HCT116 (cell line): ENCODE data around the gene GSN. TPM values are rescaled to one million over a fixed set of nuclear protein-coding genes. Genes with fewer than 3 reads are reported as not detected.

Source experiments
- ATAC-seq: fragments of 200-7000 bp; cut with Tn5 transposase; 2 replicates; pipeline ENCODE4 v1.9.1; 2020; ENCODE audit warnings: mild to moderate bottlenecking, moderate library complexity
- BruUV-seq: library from RNA; stranded (reverse); fragments of 400-500 nt; replicated peaks from 2 replicates; lab custom pipeline; 2021; lab: Mats Ljungman, UMichigan
- CTCF ChIA-PET: fragments of 300-600 bp; sonication (Branson Sonifier 250); formaldehyde crosslinking; loops from one replicate; lab custom pipeline; 2021; ENCODE audit warnings: antibody characterized with exemption; lab: Charles Lee
- POLR2A ChIA-PET: fragments of 300-600, 350-600 bp; sonication (Branson Sonifier 250); formaldehyde crosslinking; loops from one replicate; lab custom pipeline; 2021; ENCODE audit warnings: antibody characterized with exemption; lab: Charles Lee
- RAD21 ChIA-PET, 2 experiments: fragments of 300-600 bp; sonication (Branson Sonifier 250); formaldehyde crosslinking; loops; one replicate each; lab custom pipeline; 2023; ENCODE audit warnings: low total read pairs in 2 of 2; ENCODE audit not compliant: uncharacterized antibody in 2 of 2, unreplicated experiment in 2 of 2, low non-redundant PET in 1 of 2; lab: Charles Lee
- DNase-seq: peaks from one replicate; pipeline ENCODE4 v3.0.0-alpha.2; 2010; ENCODE audit warnings: low read depth, low spot score
- H2AFZ ChIP-seq: fragments of 200-600 bp; shearing (Covaris generic), sonication (generic); 2 replicates; pipeline ENCODE4 v1.6.1; 2017; ENCODE audit warnings: low read depth, mixed run types, mixed read lengths, antibody characterized with exemption, low read length; ENCODE audit not compliant: poor library complexity, severe bottlenecking
- H3K27ac ChIP-seq: 2 replicates; pipeline ENCODE4 v1.5.1; 2012; ENCODE audit warnings: low read depth, low read length
- H3K27me3 ChIP-seq: fragments of 200-600 bp; sonication (generic); 2 replicates; pipeline ENCODE4 v1.6.1; 2016; ENCODE audit warnings: mixed run types, low read length, mixed read lengths; ENCODE audit not compliant: insufficient read depth
- H3K36me3 ChIP-seq, 2 experiments: fragments of 200-500 bp in 1 of 2; fragments of 200-600 bp in 1 of 2; sonication (Bioruptor generic) in 1 of 2; sonication (generic) in 1 of 2; 2 replicates each; pipeline versions ENCODE4 v1.5.1 to v1.6.1; 2014 to 2016; ENCODE audit warnings: low read length in 2 of 2, inconsistent platforms in 1 of 2, mixed read lengths in 1 of 2, mixed run types in 1 of 2; ENCODE audit not compliant: insufficient read depth in 2 of 2, control insufficient read depth in 1 of 2
- H3K4me1 ChIP-seq, 2 experiments: fragments of 200-600 bp in 1 of 2; sonication (generic) in 1 of 2; 2 replicates each; pipeline versions ENCODE4 v1.5.1 to v1.6.1; 2012 to 2017; ENCODE audit warnings: low read length in 2 of 2, inconsistent platforms in 1 of 2, mild to moderate bottlenecking in 1 of 2, mixed read lengths in 1 of 2, mixed run types in 1 of 2, moderate library complexity in 1 of 2; ENCODE audit not compliant: insufficient read depth in 2 of 2, control insufficient read depth in 1 of 2
- H3K4me2 ChIP-seq: fragments of 200-600 bp; sonication (generic); 2 replicates; pipeline ENCODE4 v1.6.1; 2017; ENCODE audit warnings: mixed run types, low read length, mixed read lengths
- H3K4me3 ChIP-seq, 2 experiments: fragments of 200-600 bp in 1 of 2; sonication (generic) in 1 of 2; replicated peaks in 1 of 2; 2 replicates each; pipeline ENCODE4 v1.5.1; 2011 to 2016; ENCODE audit warnings: low read length in 2 of 2, control low read depth in 1 of 2, low read depth in 1 of 2, mild to moderate bottlenecking in 1 of 2, mixed read lengths in 1 of 2, mixed run types in 1 of 2
- H3K79me2 ChIP-seq: fragments of 200-600 bp; sonication (generic); 2 replicates; pipeline ENCODE4 v1.6.1; 2017; ENCODE audit warnings: mild to moderate bottlenecking, mixed run types, low read length, moderate library complexity, mixed read lengths; ENCODE audit not compliant: insufficient read depth
- H3K9ac ChIP-seq: fragments of 200-600 bp; sonication (generic); 2 replicates; pipeline ENCODE4 v1.6.1; 2016; ENCODE audit warnings: low read length, mixed read lengths
- H3K9me2 ChIP-seq: fragments of 200-600 bp; sonication (generic), shearing (Covaris generic); 2 replicates; pipeline ENCODE4 v1.6.1; 2017; ENCODE audit warnings: mixed run types, mild to moderate bottlenecking, moderate library complexity; ENCODE audit not compliant: insufficient read depth
- H3K9me3 ChIP-seq, 2 experiments: fragments of 200-500 bp in 1 of 2; fragments of 200-600 bp in 1 of 2; sonication (Bioruptor generic) in 1 of 2; sonication (generic) in 1 of 2; 2 replicates each; pipeline ENCODE4 v1.6.1; 2014 to 2017; ENCODE audit warnings: low read length in 2 of 2, mixed read lengths in 2 of 2, inconsistent platforms in 1 of 2, low read depth in 1 of 2, mild to moderate bottlenecking in 1 of 2, mixed run types in 1 of 2, moderate library complexity in 1 of 2; ENCODE audit not compliant: control insufficient read depth in 1 of 2, insufficient read depth in 1 of 2
- H4K20me1 ChIP-seq: fragments of 200-600 bp; sonication (generic), shearing (Covaris generic); 2 replicates; pipeline ENCODE4 v1.6.1; 2017; ENCODE audit warnings: mixed run types, mild to moderate bottlenecking, moderate library complexity; ENCODE audit not compliant: insufficient read depth
- CEBPB ChIP-seq: IDR thresholded peaks from 2 replicates; pipeline ENCODE4 v1.6.1; 2012; ENCODE audit warnings: low read depth
- EZH2phosphoT487 ChIP-seq: fragments of 200-600 bp; IDR thresholded peaks from 2 replicates; pipeline ENCODE4 v1.6.1; 2018; ENCODE audit warnings: antibody characterized with exemption, borderline replicate concordance
- FOSL1 ChIP-seq: IDR thresholded peaks from 2 replicates; pipeline ENCODE4 v1.6.1; 2012; ENCODE audit warnings: low read depth
- RAD21 ChIP-seq: IDR thresholded peaks from 2 replicates; pipeline ENCODE4 v1.6.1; 2012; ENCODE audit warnings: low read depth, mild to moderate bottlenecking
- TCF7L2 ChIP-seq: IDR thresholded peaks from 2 replicates; pipeline ENCODE4 v1.7.0; 2011; ENCODE audit warnings: borderline replicate concordance, inconsistent platforms; ENCODE audit not compliant: insufficient read depth, insufficient read length; ENCODE audit errors: extremely low read depth
- YY1 ChIP-seq: IDR thresholded peaks from 2 replicates; pipeline ENCODE4 v1.6.1; 2011; ENCODE audit warnings: low read length, low read depth, moderate library complexity, mild to moderate bottlenecking; ENCODE audit not compliant: insufficient replicate concordance; ENCODE audit errors: extremely low read depth
- intact Hi-C: fragments of 100-400 bp; cut with micrococcal nuclease; formaldehyde crosslinking; loops from 2 replicates; pipeline ENCODE4 v1.10.0; 2022
- total RNA-seq: library from RNA; stranded (reverse); gene quantifications from one replicate; pipeline ENCODE4 v1.2.1, GENCODE V29; 2021; ENCODE audit not compliant: unreplicated experiment
- TF ChIP-seq, protein P1 (sequence below), 3 experiments: fragments of 200-600 bp in 1 of 3; sonication (generic) in 1 of 3; IDR thresholded peaks in 2 of 3; conservative IDR thresholded peaks in 1 of 3; 2 replicates each; pipeline ENCODE4 v1.5.1; 2012 to 2017; ENCODE audit warnings: low read depth in 2 of 3, low read length in 2 of 3, antibody characterized with exemption in 1 of 3, borderline replicate concordance in 1 of 3, control low read depth in 1 of 3, mild to moderate bottlenecking in 1 of 3, mixed read lengths in 1 of 3, mixed run types in 1 of 3, moderate library complexity in 1 of 3; ENCODE audit not compliant: insufficient read depth in 1 of 3

Gene GSN
- total RNA-seq, 1 experiment from 2014 or later = 71.3 TPM

- TF ChIP-seq RAD21 = no peak
- no peak for TF ChIP-seq CEBPB
- no peak for TF ChIP-seq EZH2phosphoT487
- TF ChIP-seq, all 23 proteins: peak for 0
- DNase-seq = no peak
- H3K9ac ChIP-seq = no peak overlapping the region
- H3K9me3 ChIP-seq = no peaks in the 10 kb centered on the region
- ChIA-PET RAD21 (no interaction called here), POLR2A (no interaction called here), CTCF (interaction anchor here (2.0 kb wide), 1 partner anchor 16 kb away, joined by 4 read pairs; no protein-coding TSS in a partner anchor)
- H3K27me3 ChIP-seq = no peaks in the 10 kb centered on the region
- no peak for ATAC-seq
- no peaks in the 10 kb centered on the region for H3K79me2 ChIP-seq
- H3K4me1 ChIP-seq = peaks cover 3 to 4% of the 10 kb centered on the region in 2 experiments; a peak in 2 of 4 replicates
- BruUV-seq = no TSS peak
- H3K4me3 ChIP-seq = no peak overlapping the region
- no peak overlapping the region for H2AFZ ChIP-seq
- H3K4me2 ChIP-seq = no peak overlapping the region
- H4K20me1 ChIP-seq = no peaks in the 10 kb centered on the region
- no peak overlapping the region for H3K27ac ChIP-seq
- intact Hi-C loops = no loop called here
- no peaks in the 10 kb centered on the region for H3K9me2 ChIP-seq
- H3K36me3 ChIP-seq = no peaks in the 10 kb centered on the region
Observed at GRCh38 chr9:121262423-121262822, 5.5 kb upstream of the GSN start.

DNA sequence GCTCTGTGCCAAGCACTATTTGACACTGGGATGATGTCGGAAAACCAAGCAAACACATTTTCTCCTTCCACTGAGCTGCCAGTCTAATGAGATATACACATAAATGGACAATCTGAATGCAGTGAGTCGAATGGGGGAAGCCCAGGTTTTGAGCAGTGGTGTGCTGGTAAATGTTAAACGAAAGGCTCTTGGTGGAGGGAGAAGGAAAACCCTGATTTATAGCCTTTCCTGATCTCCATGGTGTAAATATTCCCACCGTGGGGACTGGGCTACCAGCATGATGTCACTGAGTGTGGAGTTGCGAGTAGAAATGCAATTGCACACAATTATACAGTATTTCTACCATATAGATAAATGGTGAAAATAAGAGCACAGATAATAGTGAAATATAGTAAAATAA lies 5.0 kb upstream of the GSN start:
- H3K9me2 ChIP-seq = no peaks in the 10 kb centered on the region
- H3K27me3 ChIP-seq = no peaks in the 10 kb centered on the region
- H3K27ac ChIP-seq = no peak overlapping the region
- CTCF ChIA-PET = no interaction called here
- DNase-seq = no peak
- ATAC-seq = no peak
- H3K9ac ChIP-seq = no peak overlapping the region
- H3K9me3 ChIP-seq = no peaks in the 10 kb centered on the region
- TF ChIP-seq TCF7L2 (no peak), FOSL1 (no peak), RAD21 (no peak), YY1 (no peak), CEBPB (no peak)
- TF ChIP-seq, protein P1, sequence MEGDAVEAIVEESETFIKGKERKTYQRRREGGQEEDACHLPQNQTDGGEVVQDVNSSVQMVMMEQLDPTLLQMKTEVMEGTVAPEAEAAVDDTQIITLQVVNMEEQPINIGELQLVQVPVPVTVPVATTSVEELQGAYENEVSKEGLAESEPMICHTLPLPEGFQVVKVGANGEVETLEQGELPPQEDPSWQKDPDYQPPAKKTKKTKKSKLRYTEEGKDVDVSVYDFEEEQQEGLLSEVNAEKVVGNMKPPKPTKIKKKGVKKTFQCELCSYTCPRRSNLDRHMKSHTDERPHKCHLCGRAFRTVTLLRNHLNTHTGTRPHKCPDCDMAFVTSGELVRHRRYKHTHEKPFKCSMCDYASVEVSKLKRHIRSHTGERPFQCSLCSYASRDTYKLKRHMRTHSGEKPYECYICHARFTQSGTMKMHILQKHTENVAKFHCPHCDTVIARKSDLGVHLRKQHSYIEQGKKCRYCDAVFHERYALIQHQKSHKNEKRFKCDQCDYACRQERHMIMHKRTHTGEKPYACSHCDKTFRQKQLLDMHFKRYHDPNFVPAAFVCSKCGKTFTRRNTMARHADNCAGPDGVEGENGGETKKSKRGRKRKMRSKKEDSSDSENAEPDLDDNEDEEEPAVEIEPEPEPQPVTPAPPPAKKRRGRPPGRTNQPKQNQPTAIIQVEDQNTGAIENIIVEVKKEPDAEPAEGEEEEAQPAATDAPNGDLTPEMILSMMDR (IDR thresholded peaks at IDR 0.05 in 2 of 3, conservative IDR thresholded peaks at IDR 0.05 in 1 of 3; ENCODE audit: borderline replicate concordance in 1 of 3, insufficient read depth in 1 of 3, low read depth in 2 of 3, low read length in 2 of 3) = no peak
- H4K20me1 ChIP-seq = no peaks in the 10 kb centered on the region
- no TSS peak for BruUV-seq
- no peaks in the 10 kb centered on the region for H3K79me2 ChIP-seq
- no peaks in the 10 kb centered on the region for H3K36me3 ChIP-seq
- H3K4me3 ChIP-seq = no peak overlapping the region
- H2AFZ ChIP-seq = no peak overlapping the region
- no peak overlapping the region for H3K4me2 ChIP-seq
- H3K4me1 ChIP-seq = peaks cover 5 to 8% of the 10 kb centered on the region in 2 experiments; a peak in 2 of 4 replicates
- POLR2A ChIA-PET = no interaction called here
- RAD21 ChIA-PET = no interaction called here
- intact Hi-C loops = no loop called here
